ENCODE results near the gene THUMPD2. TPM values are rescaled to one million over a fixed set of nuclear protein-coding genes. Genes with fewer than 3 reads are reported as not detected.

Gene THUMPD2
- 10.0 TPM for total RNA-seq
- long read RNA-seq, transcript THUMPD2-204 (10 exons, 1,970 nt) = major isoform, 5 of 17 reads
- long read RNA-seq, partial matches to known transcripts = 0 of 17 reads
- long read RNA-seq, other reads (novel, unspliced or antisense) = 12 of 17 reads

GRCh38 chr2:39778775-39779340 lies at the start of gene THUMPD2:
THUMPD2 (minus strand) TSS chr2:39779258; CDS start chr2:39779239, 19 bp downstream.
- DNase-seq (peak; percentile 80), ATAC-seq (peak; percentile 97)
- H3K4me3 ChIP-seq = peak within 1 kb of the TSS; percentile 95
- peak within 1 kb of the TSS; percentile 94 for H3K27ac ChIP-seq
- no peaks in the 10 kb centered on the region for H3K9me3 ChIP-seq
- TF ChIP-seq, protein P1, sequence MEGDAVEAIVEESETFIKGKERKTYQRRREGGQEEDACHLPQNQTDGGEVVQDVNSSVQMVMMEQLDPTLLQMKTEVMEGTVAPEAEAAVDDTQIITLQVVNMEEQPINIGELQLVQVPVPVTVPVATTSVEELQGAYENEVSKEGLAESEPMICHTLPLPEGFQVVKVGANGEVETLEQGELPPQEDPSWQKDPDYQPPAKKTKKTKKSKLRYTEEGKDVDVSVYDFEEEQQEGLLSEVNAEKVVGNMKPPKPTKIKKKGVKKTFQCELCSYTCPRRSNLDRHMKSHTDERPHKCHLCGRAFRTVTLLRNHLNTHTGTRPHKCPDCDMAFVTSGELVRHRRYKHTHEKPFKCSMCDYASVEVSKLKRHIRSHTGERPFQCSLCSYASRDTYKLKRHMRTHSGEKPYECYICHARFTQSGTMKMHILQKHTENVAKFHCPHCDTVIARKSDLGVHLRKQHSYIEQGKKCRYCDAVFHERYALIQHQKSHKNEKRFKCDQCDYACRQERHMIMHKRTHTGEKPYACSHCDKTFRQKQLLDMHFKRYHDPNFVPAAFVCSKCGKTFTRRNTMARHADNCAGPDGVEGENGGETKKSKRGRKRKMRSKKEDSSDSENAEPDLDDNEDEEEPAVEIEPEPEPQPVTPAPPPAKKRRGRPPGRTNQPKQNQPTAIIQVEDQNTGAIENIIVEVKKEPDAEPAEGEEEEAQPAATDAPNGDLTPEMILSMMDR (IDR thresholded peaks at IDR 0.05) = no peak
- no peaks in the 10 kb centered on the region for H3K27me3 ChIP-seq (ENCODE audit: low read depth)
- H3K4me1 ChIP-seq = peaks cover 31% of the 10 kb centered on the region
- no peaks in the 10 kb centered on the region for H3K36me3 ChIP-seq
- intact Hi-C loops (cut with DNase I) = no loop called here

GRCh38 chr2:39821871-39822270 lies 42.8 kb upstream of the THUMPD2 start:
- Histone ChIP-seq H3K27ac (no peak overlapping the region), H3K4me1 (no peaks in the 10 kb centered on the region), H3K4me3 (no peak overlapping the region), H3K27me3 (ENCODE audit: low read depth) (no peaks in the 10 kb centered on the region), H3K9me3 (no peaks in the 10 kb centered on the region), H3K36me3 (no peaks in the 10 kb centered on the region)
- intact Hi-C loops (cut with DNase I) = no loop called here
- DNase-seq (no peak), ATAC-seq (no peak)
- TF ChIP-seq, protein P1 (IDR thresholded peaks at IDR 0.05) = no peak

DNA sequence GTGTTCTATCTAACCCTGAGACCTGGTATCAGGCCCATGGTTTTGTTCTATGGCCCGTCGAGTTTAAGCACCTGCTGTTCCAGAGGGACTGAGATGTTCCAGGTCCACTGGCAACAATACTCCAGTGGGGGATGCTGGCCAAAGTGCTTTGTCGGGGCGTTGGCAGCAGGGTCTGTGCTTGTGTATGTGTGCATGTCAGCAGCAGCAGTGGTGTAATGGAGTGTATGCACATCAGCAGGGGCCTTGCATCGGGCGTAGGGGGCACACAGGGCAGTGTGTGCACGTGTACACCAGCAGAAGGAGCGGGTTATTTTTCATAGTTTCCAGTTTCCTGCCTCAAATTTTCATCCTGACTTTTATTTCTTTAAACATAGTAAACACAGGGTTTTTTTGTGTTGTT lies 37.8 kb upstream of the THUMPD2 start:
- no peak for ATAC-seq
- no peaks in the 10 kb centered on the region for H3K9me3 ChIP-seq

DNA sequence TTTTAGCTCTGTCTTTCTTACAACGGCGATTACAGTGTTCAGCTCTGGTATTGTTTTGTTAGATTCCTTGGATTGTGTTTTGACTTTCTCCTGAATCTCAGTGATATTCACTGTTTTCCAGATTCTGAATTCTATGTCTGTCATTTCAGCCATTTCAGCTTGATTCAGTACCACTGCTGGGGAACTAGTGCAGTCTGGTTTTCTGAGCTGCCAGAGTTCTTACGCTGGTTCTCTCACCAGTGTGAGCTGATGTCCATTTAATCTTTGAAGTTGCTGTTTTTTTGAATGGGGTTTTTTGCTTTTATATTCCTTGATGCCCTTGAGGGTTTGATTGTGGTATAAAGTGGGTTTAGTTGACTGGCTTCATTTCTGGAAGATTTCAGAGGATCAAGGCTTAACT lies 37.4 kb upstream of the THUMPD2 start:
- no peaks in the 10 kb centered on the region for H3K4me1 ChIP-seq
- no peak for DNase-seq
- intact Hi-C loops (cut with DNase I) = no loop called here
- no peak overlapping the region for H3K27ac ChIP-seq
- H3K36me3 ChIP-seq = no peaks in the 10 kb centered on the region
- TF ChIP-seq, protein P1 (IDR thresholded peaks at IDR 0.05) = no peak
- no peak overlapping the region for H3K4me3 ChIP-seq
- ATAC-seq = no peak
- no peaks in the 10 kb centered on the region for H3K27me3 ChIP-seq (ENCODE audit: low read depth)
- H3K9me3 ChIP-seq = no peaks in the 10 kb centered on the region

More for the DNA sequence above, 37.8 kb upstream of the THUMPD2 start:
- TF ChIP-seq, protein P1 (IDR thresholded peaks at IDR 0.05) = no peak
- Histone ChIP-seq H3K36me3 (no peaks in the 10 kb centered on the region), H3K27me3 (ENCODE audit: low read depth) (no peaks in the 10 kb centered on the region), H3K27ac (no peak overlapping the region), H3K4me1 (no peaks in the 10 kb centered on the region), H3K4me3 (no peak overlapping the region)
- intact Hi-C loops (cut with DNase I) = no loop called here
- no peak for DNase-seq

- Histone ChIP-seq H3K4me3 (no peak overlapping the region), H3K4me1 (no peaks in the 10 kb centered on the region), H3K9me3 (peaks cover 21% of the 10 kb centered on the region), H3K27me3 (ENCODE audit: low read depth) (no peaks in the 10 kb centered on the region), H3K36me3 (no peaks in the 10 kb centered on the region), H3K27ac (no peak overlapping the region)
- ATAC-seq (no peak), DNase-seq (no peak)
- intact Hi-C loops (cut with DNase I) = no loop called here
- TF ChIP-seq, protein P1 (IDR thresholded peaks at IDR 0.05) = no peak
These were observed 27.0 kb upstream of the THUMPD2 start for GRCh38 chr2:39805936-39806608.

Measured in lower lobe of right lung (tissue), 2 donors.